Airway epithelial cell (primary cell): ENCODE results near the gene OR52M1. TPM values are rescaled to one million over a fixed set of nuclear protein-coding genes. Genes with fewer than 3 reads are reported as not detected.

ENCODE experiments used
- total RNA-seq: library from RNA; depleted of rRNA; stranded (reverse); fragments of >200 nt; gene quantifications from 2 replicates; pipeline ENCODE4 v1.2.3, GENCODE V29; 2015

Gene OR52M1
- total RNA-seq, result not detected in 2 replicates

GRCh38 chr11:4544891-4545290 is at the start of gene OR52M1:
Gene OR52M1, plus strand, starts transcription at chr11:4545191. Its CDS starts 0 bp downstream, at chr11:4545191.

GRCh38 chr11:4581443-4581842 is 36.5 kb downstream of the OR52M1 start, which contains the start of gene OR52I2:
Gene OR52I2, plus strand, starts transcription at chr11:4581743.

GRCh38 chr11:4593739-4594138 is 48.7 kb downstream of the OR52M1 start, which contains the start of gene OR52I1:
Gene OR52I1, plus strand, starts transcription at chr11:4594039. Its CDS starts 0 bp downstream, at chr11:4594039.

Other genes starting within 250 kb of the OR52M1 start
- not detected in 2 replicates for gene OR52B4, start 176.8 kb upstream of the OR52M1 start, total RNA-seq
- 10.2 and 13.8 TPM in 2 replicates for gene TRIM21, start 151.5 kb upstream of the OR52M1 start, total RNA-seq
- not detected in 2 replicates for gene OR52K2, start 95.9 kb upstream of the OR52M1 start, total RNA-seq
- gene OR52K1, start 62.5 kb upstream of the OR52M1 start, total RNA-seq, result not detected in 2 replicates
- gene OR52I2, start 36.6 kb downstream of the OR52M1 start, total RNA-seq, result not detected in 2 replicates
- gene OR52I1, start 48.8 kb downstream of the OR52M1 start, total RNA-seq, result not detected in 2 replicates
- 4.1 and 6.7 TPM in 2 replicates for gene TRIM68, start 63.0 kb downstream of the OR52M1 start, total RNA-seq
- not detected in 2 replicates for gene OR51D1, start 92.3 kb downstream of the OR52M1 start, total RNA-seq
- gene OR51E1, start 98.8 kb downstream of the OR52M1 start, total RNA-seq, result not detected in 2 replicates
- gene OR51E2, start 152.7 kb downstream of the OR52M1 start, total RNA-seq, result not detected in 2 replicates
- not detected in 2 replicates for gene MMP26, start 159.6 kb downstream of the OR52M1 start, total RNA-seq
- gene OR51F1, start 224.7 kb downstream of the OR52M1 start, total RNA-seq, result not detected in 2 replicates